HG03558 (cell line): ENCODE results near the gene CSNK2A1.

Experiments
- ATAC-seq: cut with Tn5 transposase; IDR thresholded peaks from one replicate; pipeline ENCODE4 v1.9.1; 2021; ENCODE audit warnings: moderate number of reproducible peaks; ENCODE audit not compliant: unreplicated experiment; ENCODE audit errors: extremely low read depth

The CSNK2A1 gene

DNA sequence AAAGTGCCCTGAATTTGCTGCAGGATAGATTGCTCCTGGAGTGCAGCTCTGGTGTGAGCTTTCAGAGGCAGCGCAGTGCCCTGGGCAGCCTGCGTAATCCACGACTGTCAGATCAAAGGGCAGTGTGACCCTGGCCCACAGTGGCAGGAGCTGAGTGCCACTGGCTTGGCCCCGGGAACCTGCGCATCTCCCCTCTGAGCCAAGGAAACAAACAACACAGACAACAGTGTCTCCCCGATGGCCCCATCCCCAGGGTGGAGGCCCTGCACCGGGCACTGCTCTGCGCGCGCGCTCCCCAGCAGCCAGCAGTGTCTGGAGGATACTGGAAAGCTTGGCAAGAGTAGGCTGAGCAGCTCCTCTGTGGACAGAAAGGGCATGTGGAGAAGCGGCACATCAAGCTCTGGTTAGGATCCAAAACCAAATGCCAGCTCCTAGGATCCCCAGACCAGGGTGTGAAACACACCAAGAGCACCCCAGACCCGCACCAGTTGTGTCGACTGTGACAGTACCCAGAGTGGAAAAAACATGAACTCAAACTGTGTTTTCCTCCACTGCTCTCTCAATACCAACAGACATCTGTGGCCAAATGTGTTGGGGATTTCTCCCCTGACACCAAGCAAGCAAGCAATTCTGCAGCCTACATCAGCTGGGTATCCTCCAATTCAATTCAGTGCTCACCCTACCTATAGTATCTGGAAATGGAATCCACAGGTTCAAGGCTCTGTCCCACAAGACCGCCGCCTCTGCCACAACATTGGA is 108.8 kb downstream of the CSNK2A1 start:
- no peak for ATAC-seq

DNA sequence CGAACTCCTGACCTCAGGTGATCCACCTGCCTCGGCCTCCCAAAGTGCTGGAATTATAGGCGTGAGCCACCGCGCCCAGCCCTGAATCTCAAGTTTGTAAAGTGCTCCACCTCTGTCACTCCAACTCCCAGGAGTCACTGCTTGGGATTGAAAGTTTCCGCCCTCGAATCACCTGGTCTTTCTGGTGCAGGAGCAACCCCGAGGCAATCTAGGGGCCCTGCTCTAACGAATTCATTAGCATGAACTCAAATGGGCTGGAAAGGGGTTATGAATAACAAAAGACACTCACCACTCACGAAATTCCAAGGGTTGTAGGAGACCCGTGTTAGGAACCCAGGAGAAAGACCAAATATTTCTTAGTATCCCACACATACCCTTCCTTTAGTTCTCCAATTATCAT is 109.4 kb downstream of the CSNK2A1 start:
- ATAC-seq: no peak

DNA sequence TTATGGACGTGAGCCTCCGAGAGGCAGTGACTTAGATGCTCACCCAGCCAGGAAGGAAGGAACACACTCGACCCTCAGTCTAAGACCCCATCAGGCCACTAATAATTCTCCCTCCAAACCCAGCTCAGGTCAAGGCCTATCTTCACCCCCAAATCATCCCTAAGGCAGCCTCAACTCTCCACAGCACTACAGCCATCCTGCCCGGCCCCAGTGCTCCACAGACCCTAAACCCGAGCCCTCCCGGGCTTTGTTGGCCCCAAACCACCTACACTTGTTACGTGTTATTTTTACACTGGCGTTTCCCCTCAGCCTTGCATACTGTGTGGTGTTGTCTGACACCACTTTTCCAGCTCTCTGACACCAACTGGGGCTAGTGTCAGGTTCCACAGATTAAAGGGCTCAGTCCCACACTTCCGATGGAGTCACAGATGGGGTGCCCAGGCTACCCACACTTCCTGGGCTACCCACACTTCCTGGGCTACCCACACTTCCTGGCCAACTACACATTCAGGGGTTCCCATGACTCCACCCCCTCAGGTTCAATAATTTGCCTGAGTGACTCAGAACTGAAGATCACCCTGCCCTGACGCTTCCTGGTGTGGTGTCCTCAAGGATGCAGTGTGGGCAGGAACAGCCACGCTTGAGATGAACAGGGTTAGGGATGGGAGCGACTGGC is 110.2 kb downstream of the CSNK2A1 start:
- peak; percentile 80 for ATAC-seq

DNA sequence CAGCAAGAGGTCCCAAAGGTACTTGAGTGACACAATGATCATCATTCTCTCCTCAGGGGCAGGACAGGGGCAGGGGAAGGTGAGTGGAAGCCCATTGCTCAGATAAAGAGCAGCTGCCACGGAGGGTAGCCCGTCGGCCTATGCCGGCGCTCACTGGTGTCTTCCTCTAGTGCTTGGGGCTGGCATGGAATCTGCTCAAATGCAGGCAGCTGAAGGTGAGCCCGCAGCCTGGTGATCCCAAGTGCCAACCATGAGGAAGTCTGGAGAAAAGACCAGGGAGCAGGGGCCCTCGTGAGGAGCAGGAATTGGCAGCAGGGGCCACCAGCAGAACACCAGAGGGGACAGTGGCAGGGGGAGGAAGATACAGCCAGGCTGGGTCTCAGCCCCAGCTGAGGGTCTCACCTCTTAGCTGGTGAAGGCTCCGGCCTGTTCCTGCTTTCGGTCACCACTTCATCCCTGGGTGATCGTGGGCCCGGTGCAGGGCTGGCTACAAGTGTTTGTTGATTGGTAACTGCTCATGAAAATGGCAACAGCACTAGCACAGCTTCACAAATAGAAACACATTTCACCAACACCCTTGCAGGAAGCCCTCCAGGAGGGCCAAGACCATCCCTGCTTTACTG is 110.8 kb downstream of the CSNK2A1 start:
- ATAC-seq: no peak

DNA sequence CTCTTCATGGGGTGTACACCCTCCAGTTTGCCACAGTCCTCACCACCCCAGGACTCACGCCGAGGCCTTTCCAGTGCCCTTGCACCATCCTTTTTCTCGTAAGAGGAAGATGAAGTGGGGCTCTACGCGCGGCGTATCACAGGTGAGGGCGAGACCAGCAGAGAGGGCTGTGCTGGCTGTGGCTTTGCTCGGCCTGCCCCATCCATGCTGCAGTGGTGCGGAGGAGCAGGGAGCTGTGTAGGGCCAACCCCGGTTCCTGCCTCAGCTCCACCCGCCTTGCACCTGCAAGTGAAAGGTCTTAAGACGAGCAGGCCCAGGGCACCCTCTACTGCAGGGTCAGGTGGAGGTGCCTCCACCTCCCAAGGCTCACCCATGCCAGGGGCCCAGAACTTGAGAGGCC is 111.4 kb downstream of the CSNK2A1 start:
- no peak for ATAC-seq

DNA sequence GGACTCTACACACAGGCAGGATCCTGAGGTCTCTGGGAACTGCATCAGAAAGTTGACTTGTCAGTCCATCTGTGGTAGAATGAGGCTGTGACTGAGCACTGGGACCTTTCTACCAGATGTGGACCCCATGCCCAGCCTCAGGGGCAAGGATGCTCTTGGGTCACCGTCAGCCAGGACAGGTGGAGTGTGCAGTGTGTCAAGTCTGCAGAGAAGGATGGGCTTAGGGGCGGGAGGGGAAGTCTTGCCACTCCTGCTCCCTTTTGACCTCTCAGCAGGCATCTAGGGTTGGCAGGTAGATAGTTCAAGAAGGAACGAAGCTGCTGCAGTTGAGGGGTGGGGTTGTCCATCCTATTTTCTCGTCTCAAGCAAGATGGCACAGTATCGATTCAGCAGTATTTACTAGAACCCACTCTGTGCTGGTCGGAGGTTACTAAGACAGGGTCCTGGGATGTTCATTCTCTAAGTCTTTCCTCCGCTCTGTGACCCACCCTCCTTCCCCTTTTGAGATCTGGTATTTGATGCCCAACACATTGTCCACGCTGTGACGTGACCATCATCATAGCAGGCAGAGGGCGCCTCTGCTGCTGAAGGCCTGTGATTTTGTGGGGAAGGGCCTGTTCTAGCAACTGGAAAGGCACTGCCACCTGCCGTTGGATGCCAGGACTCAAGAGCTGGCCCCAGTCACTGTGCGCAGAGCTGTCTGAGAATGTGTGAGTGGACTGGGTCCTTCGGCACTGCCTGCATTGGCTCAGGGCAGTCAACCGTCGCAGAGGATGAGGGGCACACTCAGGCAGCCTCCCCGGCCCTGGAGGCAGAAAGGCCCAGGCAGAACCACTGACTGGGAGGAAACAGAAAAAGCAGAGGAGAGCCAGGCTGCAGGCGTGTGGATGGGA is 112.3 kb downstream of the CSNK2A1 start:
- ATAC-seq: no peak

DNA sequence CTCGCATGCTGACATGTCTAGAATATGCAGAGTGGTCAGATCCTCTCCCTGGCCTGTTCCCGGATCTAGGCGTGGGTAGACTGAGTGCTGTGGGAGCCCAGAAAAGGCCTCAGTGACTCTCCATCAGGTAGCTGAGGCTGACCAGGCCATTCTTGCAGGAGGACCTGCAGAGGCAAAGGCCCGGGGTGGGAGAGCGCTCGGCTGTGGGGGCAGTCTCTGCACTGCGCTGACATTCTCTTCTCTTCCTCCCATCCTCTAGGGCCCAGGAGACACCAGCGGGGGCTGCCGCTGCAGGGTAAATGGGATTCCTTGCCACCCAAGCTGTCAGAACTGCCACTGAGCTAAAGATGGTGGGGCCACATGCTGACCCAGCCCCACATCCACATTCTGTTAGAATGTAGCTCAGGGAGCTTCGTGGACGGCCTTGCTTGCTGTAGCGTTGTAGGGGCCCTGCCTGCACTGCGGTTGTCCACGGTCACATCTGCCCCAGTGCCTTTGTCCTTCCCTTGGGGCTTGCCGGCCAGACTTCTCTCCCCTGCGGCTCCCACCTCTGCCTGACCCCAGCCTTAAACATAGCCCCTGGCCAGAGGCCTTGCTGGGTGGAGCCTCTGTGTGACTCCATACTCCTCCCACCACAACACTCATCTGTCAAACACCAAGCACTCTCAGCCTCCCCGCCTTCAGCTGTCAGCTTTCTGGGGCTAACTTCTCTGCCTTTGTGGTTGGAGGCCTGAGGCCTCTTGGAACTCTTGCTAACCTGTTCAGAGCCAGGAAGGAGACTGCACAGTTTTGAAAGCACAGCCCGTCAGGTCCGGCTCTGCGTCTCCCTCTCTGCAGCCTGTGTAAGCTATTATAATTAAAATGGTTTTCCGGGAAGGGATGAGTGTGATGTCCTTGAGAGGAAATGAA is 113.2 kb downstream of the CSNK2A1 start:
- ATAC-seq: no peak

DNA sequence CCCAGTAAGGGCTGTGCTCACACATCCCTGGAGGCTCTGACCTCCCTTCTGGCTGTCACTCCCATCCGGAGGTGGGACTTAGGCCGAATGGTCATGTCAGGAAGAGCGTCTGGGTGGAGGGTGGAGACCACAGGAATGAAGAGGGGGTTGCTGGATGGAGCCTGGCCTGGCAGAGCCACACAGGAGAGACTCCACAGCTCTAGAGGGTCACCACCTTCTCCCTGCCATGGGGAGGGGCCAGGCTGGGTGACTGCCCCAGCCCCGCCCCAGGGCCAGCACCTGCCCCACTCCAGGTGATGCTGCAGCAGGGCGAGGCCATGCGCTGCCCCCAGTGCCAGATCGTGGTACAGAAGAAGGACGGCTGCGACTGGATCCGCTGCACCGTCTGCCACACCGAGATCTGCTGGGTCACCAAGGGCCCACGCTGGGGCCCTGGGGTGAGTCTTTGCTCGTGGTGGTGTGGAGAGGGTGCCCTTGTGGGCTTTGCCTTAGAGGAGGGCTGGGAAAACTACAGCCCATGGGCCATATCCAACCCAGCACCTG is 114.9 kb downstream of the CSNK2A1 start:
- ATAC-seq: no peak

DNA sequence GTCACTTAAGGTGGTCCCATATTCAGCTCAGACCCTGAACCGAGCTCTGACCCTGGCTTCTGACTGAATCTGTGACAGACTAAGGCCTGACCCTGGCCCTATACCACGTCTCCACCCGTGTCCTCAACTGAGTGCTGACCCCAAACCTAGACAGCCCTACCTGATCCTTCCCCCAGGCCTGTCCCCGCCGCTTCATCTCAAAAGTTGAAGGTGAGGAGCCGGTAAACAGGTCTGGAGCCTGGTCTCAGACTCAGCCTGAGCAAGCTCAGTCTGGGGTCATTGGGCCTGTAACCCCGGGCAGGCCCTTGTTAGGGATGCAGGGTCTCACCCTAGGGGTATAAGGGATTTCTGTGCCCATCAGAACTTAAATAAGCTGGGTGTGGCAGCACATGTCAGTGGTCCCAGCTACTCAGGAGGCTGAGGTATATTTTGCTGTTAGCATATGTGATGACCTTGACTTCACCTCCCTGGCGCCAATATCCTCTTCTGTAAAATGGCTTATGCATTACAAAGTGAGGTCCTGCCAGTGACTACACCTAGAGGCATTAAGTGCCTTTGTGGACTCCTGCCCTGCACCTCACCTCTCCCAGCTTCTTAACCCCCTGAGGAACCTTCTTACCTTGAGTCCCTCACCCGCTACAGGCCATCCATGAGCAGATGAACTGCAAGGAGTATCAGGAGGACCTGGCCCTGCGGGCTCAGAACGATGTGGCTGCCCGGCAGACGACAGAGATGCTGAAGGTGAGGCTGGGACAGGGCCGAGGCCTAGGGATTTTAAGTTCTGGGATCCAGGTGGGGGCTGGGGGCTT is 115.5 kb downstream of the CSNK2A1 start:
- no peak for ATAC-seq

DNA sequence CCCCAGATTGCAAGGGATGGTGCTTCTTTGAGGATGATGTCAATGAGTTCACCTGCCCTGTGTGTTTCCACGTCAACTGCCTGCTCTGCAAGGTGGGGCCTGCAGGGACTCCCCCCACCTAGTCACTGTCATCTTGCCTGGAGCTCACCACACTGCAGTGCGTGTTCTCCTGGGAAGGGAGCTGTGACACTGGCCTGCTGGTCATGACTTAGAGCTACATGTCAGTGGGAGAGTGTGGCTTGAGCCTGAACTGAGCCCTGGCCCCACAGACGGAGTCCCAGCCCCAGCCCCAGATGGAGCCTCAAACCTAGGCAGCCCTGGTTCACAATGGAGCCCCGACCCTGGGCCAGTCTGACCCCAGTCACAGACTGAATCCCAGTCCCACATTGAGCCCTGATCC is 116.2 kb downstream of the CSNK2A1 start:
- ATAC-seq: no peak

DNA sequence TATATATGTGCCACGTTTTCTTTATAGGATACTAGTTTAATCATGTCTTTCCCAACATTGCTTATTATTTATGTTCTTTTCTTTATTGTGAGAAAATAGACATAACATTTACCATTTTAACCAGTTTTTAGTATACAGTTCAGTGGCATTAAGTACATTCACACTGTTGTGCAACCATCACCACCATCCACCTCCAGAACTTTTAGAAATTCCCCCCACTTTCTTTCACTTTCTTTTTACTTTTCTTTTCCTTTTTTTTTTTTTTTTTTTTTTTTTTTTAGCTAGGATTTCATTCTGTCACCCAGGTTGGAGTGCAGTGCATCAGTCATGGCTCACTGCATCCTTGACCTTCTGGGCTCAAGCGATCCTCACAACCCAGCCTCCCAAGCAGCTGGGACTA is 117.0 kb downstream of the CSNK2A1 start:
- ATAC-seq: no peak
